GM15510 (cell line): ENCODE results near the gene FHL1.

ENCODE experiments used
- POLR2A ChIP-seq: IDR thresholded peaks from 3 replicates; pipeline ENCODE4 v1.6.1; 2011; ENCODE audit warnings: borderline replicate concordance; ENCODE audit not compliant: insufficient read length; ENCODE audit errors: extremely low read depth

Gene FHL1

GRCh38 chrX:136227948-136228838, 80.9 kb downstream of the FHL1 start:
- no peak for TF ChIP-seq POLR2A

GRCh38 chrX:136228839-136229207, 81.5 kb downstream of the FHL1 start:
- TF ChIP-seq POLR2A = no peak

GRCh38 chrX:136237074-136237473, 89.7 kb downstream of the FHL1 start:
- TF ChIP-seq POLR2A = no peak

GRCh38 chrX:136246201-136246600, 98.9 kb downstream of the FHL1 start:
- no peak for TF ChIP-seq POLR2A

- TF ChIP-seq POLR2A = no peak
Observed at GRCh38 chrX:136250191-136251040, 103.1 kb downstream of the FHL1 start.

- peak; percentile 76 for TF ChIP-seq POLR2A
Observed at GRCh38 chrX:136251041-136251991, 104.0 kb downstream of the FHL1 start, which contains the start of gene MAP7D3. TSS of gene MAP7D3 (minus strand) at chrX:136251400. CDS start at chrX:136251358, 42 bp downstream.

- TF ChIP-seq POLR2A = no peak
Observed at GRCh38 chrX:136255541-136255940, 108.2 kb downstream of the FHL1 start.

- no peak for TF ChIP-seq POLR2A
Observed at GRCh38 chrX:136256026-136256425, 108.7 kb downstream of the FHL1 start.

GRCh38 chrX:136258951-136259350, 111.6 kb downstream of the FHL1 start:
- no peak for TF ChIP-seq POLR2A

- TF ChIP-seq POLR2A = no peak
Observed at GRCh38 chrX:136259543-136259942, 112.2 kb downstream of the FHL1 start.

- no peak for TF ChIP-seq POLR2A
Observed at GRCh38 chrX:136260776-136261175, 113.4 kb downstream of the FHL1 start.
